WTC11 (cell line): ENCODE results near the gene PLEKHG7. TPM values are rescaled to one million over a fixed set of nuclear protein-coding genes. Genes with fewer than 3 reads are reported as not detected.
A peak's percentile ranks its signal among the peaks of the same experiment; 100 is the strongest.

ENCODE experiments used
- ATAC-seq: fragments of 200-7000 bp; cut with Tn5 transposase; 2 replicates; pipeline ENCODE4 v1.10.0; 2021; ENCODE audit warnings: mild to moderate bottlenecking, moderate library complexity
- CTCF ChIA-PET: fragments of 300-600 bp; sonication (Branson Sonifier 250); formaldehyde crosslinking; loops from one replicate; lab custom pipeline; 2021; ENCODE audit warnings: antibody characterized with exemption; lab: Charles Lee
- POLR2A ChIA-PET: fragments of 350-600 bp; sonication (Branson Sonifier 250); formaldehyde crosslinking; loops from one replicate; lab custom pipeline; 2021; ENCODE audit warnings: antibody characterized with exemption; lab: Charles Lee
- DNase-seq: peaks from one replicate; pipeline ENCODE4 v3.0.0; 2021; ENCODE audit warnings: low spot score
- H3K27ac Mint-ChIP-seq: 2 replicates; pipeline ENCODE4 v1.8.0; 2021; ENCODE audit warnings: mixed read lengths
- H3K27me3 Mint-ChIP-seq: 2 replicates; pipeline ENCODE4 v1.8.0; 2021; ENCODE audit warnings: low read depth, mild to moderate bottlenecking, moderate library complexity, mixed read lengths
- H3K36me3 Mint-ChIP-seq: 2 replicates; pipeline ENCODE4 v1.8.0; 2021; ENCODE audit warnings: mixed read lengths
- H3K4me1 Mint-ChIP-seq: 2 replicates; pipeline ENCODE4 v1.8.0; 2022; ENCODE audit warnings: mixed read lengths
- H3K4me3 Mint-ChIP-seq: 2 replicates; pipeline ENCODE4 v1.8.0; 2021; ENCODE audit warnings: mild to moderate bottlenecking, moderate library complexity, mixed read lengths
- H3K9me3 Mint-ChIP-seq: 2 replicates; pipeline ENCODE4 v1.8.0; 2021; ENCODE audit warnings: mixed read lengths
- ARID4B ChIP-seq: sonication (generic); formaldehyde crosslinking; IDR thresholded peaks from 2 replicates; pipeline ENCODE4 v1.8.0; 2023; ENCODE audit warnings: missing genetic modification reagents, mild to moderate bottlenecking, borderline replicate concordance
- CTCF ChIP-seq: fragments of 200-600 bp; IDR thresholded peaks from 2 replicates; pipeline ENCODE4 v1.8.0; 2022; ENCODE audit warnings: antibody characterized with exemption
- E2F1 ChIP-seq: sonication (generic); formaldehyde crosslinking; IDR thresholded peaks from 2 replicates; pipeline ENCODE4 v1.8.0; 2022; ENCODE audit warnings: mild to moderate bottlenecking, missing genetic modification reagents
- GABPB1 ChIP-seq: sonication (generic); formaldehyde crosslinking; IDR thresholded peaks from 2 replicates; pipeline ENCODE4 v1.8.1; 2023; ENCODE audit warnings: mild to moderate bottlenecking, missing genetic modification reagents
- GRHL2 ChIP-seq: fragments of 250-450 bp; sonication (Bioruptor Pico); IDR thresholded peaks from 2 replicates; pipeline ENCODE4 v1.8.0; 2022; ENCODE audit warnings: mild to moderate bottlenecking, moderate library complexity; ENCODE audit not compliant: insufficient replicate concordance, severe bottlenecking
- MYBL2 ChIP-seq: sonication (generic); formaldehyde crosslinking; IDR thresholded peaks from 2 replicates; pipeline ENCODE4 v1.8.1; 2023; ENCODE audit warnings: mild to moderate bottlenecking, moderate library complexity, missing genetic modification reagents
- NFE2L1 ChIP-seq: sonication (generic); formaldehyde crosslinking; IDR thresholded peaks from 2 replicates; pipeline ENCODE4 v1.8.1; 2023; ENCODE audit warnings: missing genetic modification reagents
- PREB ChIP-seq: sonication (generic); formaldehyde crosslinking; IDR thresholded peaks from 2 replicates; pipeline ENCODE4 v1.8.1; 2022; ENCODE audit warnings: mild to moderate bottlenecking, missing genetic modification reagents, moderate library complexity, borderline replicate concordance
- PRRX2 ChIP-seq: fragments of 250-450 bp; sonication (Bioruptor Pico); IDR thresholded peaks from 2 replicates; pipeline ENCODE4 v1.8.0; 2021; ENCODE audit warnings: mild to moderate bottlenecking
- SMAD4 ChIP-seq: sonication (generic); formaldehyde crosslinking; IDR thresholded peaks from 2 replicates; pipeline ENCODE4 v1.8.0; 2022; ENCODE audit warnings: mild to moderate bottlenecking, missing genetic modification reagents
- TP53 ChIP-seq: sonication (generic); formaldehyde crosslinking; IDR thresholded peaks from 2 replicates; pipeline ENCODE4 v1.8.1; 2023; ENCODE audit warnings: mild to moderate bottlenecking, missing genetic modification reagents
- ZNF317 ChIP-seq: sonication (generic); formaldehyde crosslinking; IDR thresholded peaks from 2 replicates; pipeline ENCODE4 v1.8.1; 2023; ENCODE audit warnings: low read depth, mild to moderate bottlenecking, moderate library complexity, missing genetic modification reagents, borderline replicate concordance
- ZNF396 ChIP-seq: fragments of 250-450 bp; sonication (Bioruptor Pico); IDR thresholded peaks from 2 replicates; pipeline ENCODE4 v1.8.0; 2021; ENCODE audit warnings: mild to moderate bottlenecking, moderate library complexity, borderline replicate concordance
- ZNF416 ChIP-seq: fragments of 250-450 bp; sonication (Bioruptor Pico); IDR thresholded peaks from 2 replicates; pipeline ENCODE4 v1.9.0; 2021; ENCODE audit warnings: mild to moderate bottlenecking, inconsistent platforms
- ZNF425 ChIP-seq: fragments of 250-450 bp; sonication (Bioruptor Pico); conservative IDR thresholded peaks from 2 replicates; pipeline ENCODE4 v1.9.0; 2021; ENCODE audit warnings: mild to moderate bottlenecking
- ZNF671 ChIP-seq: fragments of 250-450 bp; sonication (Bioruptor Pico); IDR thresholded peaks from 2 replicates; pipeline ENCODE4 v1.8.0; 2021; ENCODE audit warnings: mild to moderate bottlenecking
- total RNA-seq: library from RNA; stranded (reverse); gene quantifications from 3 replicates; pipeline ENCODE4 v1.2.3, GENCODE V29; 2021
- TF ChIP-seq, protein P1 (sequence below): sonication (generic); formaldehyde crosslinking; conservative IDR thresholded peaks from 2 replicates; pipeline ENCODE4 v1.8.1; 2022; ENCODE audit warnings: mild to moderate bottlenecking, missing genetic modification reagents
- TF ChIP-seq, protein P2 (sequence below): sonication (generic); formaldehyde crosslinking; conservative IDR thresholded peaks from 2 replicates; pipeline ENCODE4 v1.8.1; 2023; ENCODE audit warnings: mild to moderate bottlenecking, low read depth, missing genetic modification reagents, moderate library complexity

Gene PLEKHG7
- total RNA-seq, 1 experiment from 2014 or later = not detected

DNA sequence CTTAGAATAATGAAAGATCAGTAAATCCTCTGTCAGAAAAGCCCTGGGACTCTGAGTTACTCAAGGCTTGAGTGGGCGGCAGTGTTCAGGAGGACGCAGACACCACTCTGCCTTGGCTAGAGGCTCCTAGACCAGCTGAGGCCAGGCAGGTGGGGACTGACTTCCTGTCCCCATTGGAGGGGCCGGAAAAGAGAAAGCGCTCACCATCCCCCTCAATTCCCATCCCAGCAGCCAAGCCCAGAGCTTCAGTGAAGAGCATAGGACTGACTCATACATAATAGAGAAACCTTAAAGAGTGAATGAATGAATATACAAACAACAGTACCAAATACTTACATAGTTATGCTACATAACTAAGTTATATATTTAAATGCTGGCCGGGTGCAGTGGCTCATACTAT is 62.0 kb downstream of the PLEKHG7 start:
- CTCF ChIA-PET = no interaction called here
- POLR2A ChIA-PET = no interaction called here
- DNase-seq = no peak
- peak; percentile 49 for ATAC-seq
- peaks cover 13% of the 10 kb centered on the region for H3K4me1 Mint-ChIP-seq
- H3K36me3 Mint-ChIP-seq = no peaks in the 10 kb centered on the region
- TF ChIP-seq, protein P1, sequence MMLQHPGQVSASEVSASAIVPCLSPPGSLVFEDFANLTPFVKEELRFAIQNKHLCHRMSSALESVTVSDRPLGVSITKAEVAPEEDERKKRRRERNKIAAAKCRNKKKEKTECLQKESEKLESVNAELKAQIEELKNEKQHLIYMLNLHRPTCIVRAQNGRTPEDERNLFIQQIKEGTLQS = no peak
- TF ChIP-seq ZNF425 (CRISPR knock-in tag) (no peak), MYBL2 (no peak), E2F1 (CRISPR knock-in tag) (no peak), GABPB1 (CRISPR knock-in tag) (no peak), CTCF (no peak), ARID4B (no peak), GRHL2 (CRISPR knock-in tag) (no peak)
- H3K9me3 Mint-ChIP-seq = peaks cover 3% of the 10 kb centered on the region; the same call in 1 of the 2 replicates
- H3K27me3 Mint-ChIP-seq = no peaks in the 10 kb centered on the region
- H3K4me3 Mint-ChIP-seq = no peak overlapping the region
- no peak overlapping the region for H3K27ac Mint-ChIP-seq

GRCh38 chr12:92765871-92766270 is 63.1 kb downstream of the PLEKHG7 start:
- ChIA-PET POLR2A (no interaction called here), CTCF (interaction anchor here (0.5 to 1.1 kb wide), 2 partner anchors 49 to 157 kb away, joined by 3 to 5 read pairs; no protein-coding TSS in a partner anchor)
- ATAC-seq (peak; percentile 71), DNase-seq (no peak)
- no peak overlapping the region for H3K4me3 Mint-ChIP-seq
- H3K27me3 Mint-ChIP-seq = no peaks in the 10 kb centered on the region
- H3K27ac Mint-ChIP-seq = peak overlapping the region; percentile 36; the same call in 1 of the 2 replicates
- H3K36me3 Mint-ChIP-seq = no peaks in the 10 kb centered on the region
- no peak for TF ChIP-seq PREB (CRISPR knock-in tag)
- TF ChIP-seq, protein P2, sequence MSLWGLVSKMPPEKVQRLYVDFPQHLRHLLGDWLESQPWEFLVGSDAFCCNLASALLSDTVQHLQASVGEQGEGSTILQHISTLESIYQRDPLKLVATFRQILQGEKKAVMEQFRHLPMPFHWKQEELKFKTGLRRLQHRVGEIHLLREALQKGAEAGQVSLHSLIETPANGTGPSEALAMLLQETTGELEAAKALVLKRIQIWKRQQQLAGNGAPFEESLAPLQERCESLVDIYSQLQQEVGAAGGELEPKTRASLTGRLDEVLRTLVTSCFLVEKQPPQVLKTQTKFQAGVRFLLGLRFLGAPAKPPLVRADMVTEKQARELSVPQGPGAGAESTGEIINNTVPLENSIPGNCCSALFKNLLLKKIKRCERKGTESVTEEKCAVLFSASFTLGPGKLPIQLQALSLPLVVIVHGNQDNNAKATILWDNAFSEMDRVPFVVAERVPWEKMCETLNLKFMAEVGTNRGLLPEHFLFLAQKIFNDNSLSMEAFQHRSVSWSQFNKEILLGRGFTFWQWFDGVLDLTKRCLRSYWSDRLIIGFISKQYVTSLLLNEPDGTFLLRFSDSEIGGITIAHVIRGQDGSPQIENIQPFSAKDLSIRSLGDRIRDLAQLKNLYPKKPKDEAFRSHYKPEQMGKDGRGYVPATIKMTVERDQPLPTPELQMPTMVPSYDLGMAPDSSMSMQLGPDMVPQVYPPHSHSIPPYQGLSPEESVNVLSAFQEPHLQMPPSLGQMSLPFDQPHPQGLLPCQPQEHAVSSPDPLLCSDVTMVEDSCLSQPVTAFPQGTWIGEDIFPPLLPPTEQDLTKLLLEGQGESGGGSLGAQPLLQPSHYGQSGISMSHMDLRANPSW (CRISPR knock-in tag) = no peak
- TF ChIP-seq ZNF396 = no peak
- no peak for TF ChIP-seq ZNF317
- no peak for TF ChIP-seq ZNF416 (CRISPR knock-in tag)
- no peak for TF ChIP-seq ZNF671
- TF ChIP-seq GABPB1 (CRISPR knock-in tag) = no peak
- no peak for TF ChIP-seq PRRX2
- no peak for TF ChIP-seq NFE2L1 (CRISPR knock-in tag)
- TF ChIP-seq SMAD4 (CRISPR knock-in tag) = no peak
- TF ChIP-seq TP53 (CRISPR knock-in tag) = no peak
- peaks cover 13% of the 10 kb centered on the region for H3K4me1 Mint-ChIP-seq
- peaks cover 3% of the 10 kb centered on the region; the same call in 1 of the 2 replicates for H3K9me3 Mint-ChIP-seq
